Panc1 (cell line): ENCODE measurements around the gene DLG2.

Experiments
- POLR2AphosphoS5 ChIP-seq: IDR thresholded peaks from 2 replicates; pipeline ENCODE4 v1.6.1; 2012; ENCODE audit warnings: mild to moderate bottlenecking, low read depth, low read length, moderate library complexity
- TF ChIP-seq, protein P1 (sequence below): fragments of 450-650 bp; IDR thresholded peaks from 2 replicates; pipeline ENCODE4 v1.5.1; 2017; ENCODE audit warnings: mild to moderate bottlenecking

DNA sequence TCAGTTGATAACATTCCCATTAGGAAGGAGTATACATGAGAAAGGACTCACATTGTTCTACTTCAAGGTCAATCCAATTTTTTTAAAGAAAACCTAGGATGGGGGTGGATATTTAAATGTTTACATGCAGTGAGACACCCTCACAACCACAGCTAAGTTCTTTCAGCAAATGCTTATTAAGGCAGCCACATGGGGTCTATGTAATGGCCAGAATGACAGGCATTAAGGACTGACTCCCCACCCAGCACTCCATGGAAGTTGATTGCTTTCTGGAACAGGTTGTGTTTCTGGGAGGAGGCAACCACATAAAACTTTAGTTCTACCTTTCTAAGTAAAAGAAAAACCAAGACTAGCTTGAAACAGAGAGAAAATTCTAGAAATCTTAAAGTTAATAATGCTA is 1678.9 kb downstream of the DLG2 start:
- TF ChIP-seq, protein P1, sequence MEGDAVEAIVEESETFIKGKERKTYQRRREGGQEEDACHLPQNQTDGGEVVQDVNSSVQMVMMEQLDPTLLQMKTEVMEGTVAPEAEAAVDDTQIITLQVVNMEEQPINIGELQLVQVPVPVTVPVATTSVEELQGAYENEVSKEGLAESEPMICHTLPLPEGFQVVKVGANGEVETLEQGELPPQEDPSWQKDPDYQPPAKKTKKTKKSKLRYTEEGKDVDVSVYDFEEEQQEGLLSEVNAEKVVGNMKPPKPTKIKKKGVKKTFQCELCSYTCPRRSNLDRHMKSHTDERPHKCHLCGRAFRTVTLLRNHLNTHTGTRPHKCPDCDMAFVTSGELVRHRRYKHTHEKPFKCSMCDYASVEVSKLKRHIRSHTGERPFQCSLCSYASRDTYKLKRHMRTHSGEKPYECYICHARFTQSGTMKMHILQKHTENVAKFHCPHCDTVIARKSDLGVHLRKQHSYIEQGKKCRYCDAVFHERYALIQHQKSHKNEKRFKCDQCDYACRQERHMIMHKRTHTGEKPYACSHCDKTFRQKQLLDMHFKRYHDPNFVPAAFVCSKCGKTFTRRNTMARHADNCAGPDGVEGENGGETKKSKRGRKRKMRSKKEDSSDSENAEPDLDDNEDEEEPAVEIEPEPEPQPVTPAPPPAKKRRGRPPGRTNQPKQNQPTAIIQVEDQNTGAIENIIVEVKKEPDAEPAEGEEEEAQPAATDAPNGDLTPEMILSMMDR = no peak
- no peak for TF ChIP-seq POLR2AphosphoS5
